Measurements from ENCODE around the gene TBC1D9. TPM values are rescaled to one million over a fixed set of nuclear protein-coding genes. Genes with fewer than 3 reads are reported as not detected.

TBC1D9 gene
- total RNA-seq, 4 donors from 2014 or later = 36.4 to 57.1 (median 43.8) TPM

DNA sequence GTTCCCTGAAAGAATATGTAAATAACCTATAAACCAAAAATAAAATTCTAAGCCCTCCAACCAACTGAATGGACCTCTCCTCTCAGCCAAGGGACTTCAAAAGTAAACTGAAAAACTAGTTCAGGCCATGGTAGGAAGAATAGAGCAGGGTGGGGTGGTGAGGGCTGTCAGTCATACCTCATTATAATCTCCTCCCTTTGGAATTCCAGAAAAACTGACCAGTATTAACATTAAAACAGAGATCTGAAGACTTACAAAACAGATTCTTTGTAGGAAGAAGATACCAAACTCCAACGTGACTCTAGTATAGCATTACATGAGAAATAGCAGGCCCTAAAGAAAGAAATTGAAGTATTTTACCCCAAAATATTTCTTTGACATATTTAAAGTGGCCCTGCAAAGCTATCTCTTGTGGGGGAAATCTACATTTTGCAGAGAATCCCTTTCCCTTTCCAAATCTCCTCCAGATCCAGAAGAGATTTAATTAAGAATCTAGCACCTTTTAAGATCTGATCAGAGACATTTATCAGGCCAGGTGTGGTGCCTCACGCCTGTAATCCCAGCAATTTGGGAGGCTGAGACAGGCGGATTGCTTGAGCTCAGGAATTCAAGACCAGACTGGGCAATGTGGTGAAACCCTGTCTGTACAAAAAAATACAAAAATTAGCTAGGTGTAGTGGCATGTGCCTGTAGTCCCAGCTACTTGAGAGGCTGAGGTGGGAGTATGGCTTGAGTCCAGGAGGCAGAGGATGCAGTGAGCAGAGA lies 15.1 kb downstream of the TBC1D9 start:
- TF ChIP-seq CTCF (IDR thresholded peaks at IDR 0.05; ENCODE audit: low read depth) = no peak

DNA sequence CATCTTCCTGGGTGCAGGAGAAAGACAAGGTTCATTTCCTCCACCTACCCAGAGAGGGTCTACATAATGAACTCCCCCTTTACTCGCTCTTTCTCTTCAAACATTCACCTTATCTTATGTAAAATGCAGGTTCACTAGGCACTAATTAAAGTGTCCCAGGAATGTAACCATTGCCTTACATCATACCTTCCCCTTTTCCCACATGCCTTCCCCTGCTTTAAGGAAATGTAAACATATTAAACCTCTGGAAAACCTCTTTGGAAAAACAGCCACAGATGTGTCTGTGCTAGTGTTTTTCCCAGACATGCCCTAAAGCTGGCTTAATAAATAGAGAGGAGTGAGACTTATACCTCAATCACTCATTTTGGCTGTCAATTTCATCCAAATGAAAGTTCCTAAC lies 15.8 kb downstream of the TBC1D9 start:
- TF ChIP-seq CTCF (IDR thresholded peaks at IDR 0.05; ENCODE audit: low read depth) = no peak

DNA sequence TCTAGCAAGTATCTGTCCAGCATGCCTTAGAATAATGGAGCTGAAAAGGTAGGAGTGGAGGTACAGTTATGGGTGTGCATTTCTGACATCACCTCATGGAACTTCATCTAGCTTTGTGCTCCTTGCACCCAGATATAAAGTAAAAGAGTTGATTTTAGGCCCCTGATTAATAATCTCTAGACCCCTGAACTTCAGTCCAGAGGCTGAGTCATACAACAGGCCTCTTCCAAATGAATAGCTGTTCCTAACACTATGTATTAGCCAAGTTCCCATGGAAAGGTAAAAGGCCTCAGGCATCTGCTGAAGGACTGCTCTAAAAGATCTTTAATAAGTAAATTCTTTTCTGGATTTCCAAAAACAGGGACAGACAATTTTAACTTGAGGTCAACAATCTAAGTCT lies 16.2 kb downstream of the TBC1D9 start:
- no peak for TF ChIP-seq CTCF (IDR thresholded peaks at IDR 0.05; ENCODE audit: low read depth)

DNA sequence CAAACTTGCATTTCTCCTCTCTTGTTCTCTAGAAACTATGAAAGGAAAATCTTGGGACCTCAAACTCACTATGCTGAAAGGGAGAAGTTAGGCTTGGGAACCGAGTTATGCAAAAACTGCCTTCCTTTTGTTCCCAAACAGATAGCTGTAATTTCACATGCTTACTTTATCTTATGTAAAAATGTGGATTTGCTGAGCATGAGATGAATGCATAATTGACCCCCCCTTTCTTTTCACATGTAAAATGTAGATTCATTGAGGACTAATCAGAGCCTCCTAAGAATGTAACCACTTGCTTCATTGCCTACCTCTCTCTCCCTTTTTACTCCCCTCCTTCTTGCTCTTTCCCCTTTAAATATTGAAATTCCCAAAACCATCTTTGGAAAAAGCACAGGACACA lies 18.0 kb downstream of the TBC1D9 start:
- no peak for TF ChIP-seq CTCF (IDR thresholded peaks at IDR 0.05; ENCODE audit: low read depth)

DNA sequence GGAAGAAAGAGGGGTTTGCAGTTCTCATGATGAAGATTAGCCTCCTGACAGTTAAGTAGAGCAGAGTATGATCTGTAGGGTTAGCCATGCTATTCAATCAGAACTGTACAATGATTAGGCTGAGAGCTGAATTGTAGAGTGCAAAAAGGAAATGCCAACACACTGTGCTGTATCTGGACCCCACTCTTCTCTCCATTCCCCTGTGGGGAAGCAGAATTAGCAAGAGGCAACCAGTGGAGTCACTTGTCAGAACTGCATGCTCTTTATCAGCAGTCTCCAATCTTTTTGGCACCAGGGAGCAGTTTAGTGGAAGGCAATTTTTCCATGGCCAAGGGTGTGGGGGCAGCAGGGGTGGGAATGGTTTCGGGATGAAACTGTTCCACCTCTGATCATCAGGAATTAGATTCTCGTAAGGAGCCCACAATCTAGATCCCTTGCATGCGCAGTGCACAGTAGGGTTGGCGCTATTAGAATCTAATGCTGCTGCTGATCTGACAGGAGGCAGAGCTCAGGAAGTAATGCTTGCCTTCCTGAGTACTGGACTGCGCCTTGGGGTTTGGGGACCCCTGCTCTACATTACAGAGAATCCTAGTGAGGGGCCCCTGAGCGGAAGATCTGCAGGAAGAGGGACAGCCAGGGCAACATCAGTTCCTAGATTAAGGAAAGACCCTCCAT lies 19.4 kb downstream of the TBC1D9 start:
- TF ChIP-seq CTCF (IDR thresholded peaks at IDR 0.05; ENCODE audit: low read depth) = no peak

GRCh38 chr4:140735779-140736391 lies 20.3 kb downstream of the TBC1D9 start:
- TF ChIP-seq CTCF (IDR thresholded peaks at IDR 0.05; ENCODE audit: low read depth) = no peak

DNA sequence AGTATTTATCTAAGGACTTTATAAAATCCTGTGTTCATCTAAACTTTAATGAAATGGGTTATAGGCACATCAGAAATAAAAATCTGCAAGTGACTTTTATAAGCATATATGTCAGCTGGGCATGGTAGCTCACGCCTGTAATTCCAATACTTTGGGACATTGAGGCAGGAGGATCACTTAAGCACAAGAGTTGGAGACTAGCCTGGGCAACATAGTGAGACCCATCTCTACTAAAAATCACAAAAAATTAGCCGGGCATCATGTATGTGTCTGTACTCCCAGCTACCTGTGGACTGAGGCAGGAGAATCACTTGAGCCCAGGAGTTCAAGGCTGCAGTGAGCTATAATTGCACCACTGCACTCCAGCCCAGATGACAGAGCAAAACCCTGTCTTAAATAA lies 20.9 kb downstream of the TBC1D9 start:
- TF ChIP-seq CTCF (IDR thresholded peaks at IDR 0.05; ENCODE audit: low read depth) = no peak

Measured in subcutaneous adipose tissue (tissue), 4 donors.